Stomach (tissue), 9 donors: ENCODE measurements around the gene C10orf90. TPM values are rescaled to one million over a fixed set of nuclear protein-coding genes. Genes with fewer than 3 reads are reported as not detected.
"Not testable (repeated sequence)": the region's sequence is repeated elsewhere in the genome, so short reads cannot be mapped to it uniquely, and the experiment has no call there.

ENCODE experiments used
- DNase-seq, 2 donors: peaks; one replicate each; pipeline versions ENCODE4 v3.0.0 to v3.0.0-alpha.2; 2013 to 2019
- H3K27ac ChIP-seq, 5 donors: fragments of 200-600 bp in 4 of 5; sonication (generic) in 4 of 5; one replicate each; pipeline ENCODE4 v1.5.1; 2013 to 2019; ENCODE audit warnings: mild to moderate bottlenecking in 1 of 5, moderate library complexity in 1 of 5
- H3K27me3 ChIP-seq, 3 donors: fragments of 200-600 bp; sonication (generic); one replicate each; pipeline ENCODE4 v1.5.1; 2017 to 2019; ENCODE audit warnings: mixed run types in 1 of 3
- H3K36me3 ChIP-seq, 4 donors: fragments of 200-600 bp; sonication (generic); 1 replicate in 3 of 4; 2 replicates in 1 of 4; pipeline ENCODE4 v1.5.1; 2016 to 2019
- H3K4me1 ChIP-seq, 4 donors: fragments of 200-600 bp; sonication (generic); one replicate each; pipeline ENCODE4 v1.5.1; 2016 to 2019
- H3K4me3 ChIP-seq, 4 donors: fragments of 200-600 bp; sonication (generic) in 3 of 4; one replicate each; pipeline ENCODE4 v1.5.1; 2016 to 2019; ENCODE audit warnings: mild to moderate bottlenecking in 1 of 4
- H3K9me3 ChIP-seq, 4 donors: fragments of 200-600 bp; sonication (generic); one replicate each; pipeline ENCODE4 v1.5.1; 2016 to 2019
- EP300 ChIP-seq: sonication (generic); formaldehyde crosslinking; IDR thresholded peaks from one replicate; pipeline ENCODE4 v1.6.1; 2017; ENCODE audit warnings: antibody characterized with exemption
- POLR2A ChIP-seq, 4 donors: fragments of 450-650 bp; IDR thresholded peaks; one replicate each; pipeline ENCODE4 v1.6.1; 2016; ENCODE audit warnings: antibody characterized with exemption in 4 of 4, control low read depth in 2 of 4, mild to moderate bottlenecking in 1 of 4, moderate library complexity in 1 of 4
- POLR2AphosphoS5 ChIP-seq, 3 donors: sonication (generic); formaldehyde crosslinking; IDR thresholded peaks; one replicate each; pipeline ENCODE4 v1.6.1; 2016; ENCODE audit warnings: antibody characterized with exemption in 3 of 3
- WGBS, 5 donors: extraction: QIAGEN DNeasy Blood & Tissue Kit in 3 of 5; methylation state at CpG; one replicate each; pipeline versions ENCODE4 v1.1.5 to v1.1.7; 2013 to 2018; 5-methylcytosine and 5-hydroxymethylcytosine counted together
- intact Hi-C: fragments of 100-400 bp; cut with DNase I; formaldehyde crosslinking; loops from one replicate; pipeline ENCODE4 v1.15.1; 2023; ENCODE audit warnings: low total_unique reads
- polyA plus RNA-seq, 3 donors: library from polyadenylated mRNA; stranded (reverse); fragments of 200-250 nt; gene quantifications; one replicate each; pipeline ENCODE4 v1.2.3, GENCODE V29; 2013
- total RNA-seq, 5 donors: library from RNA; depleted of rRNA; stranded (reverse); fragments of >200 nt; gene quantifications; one replicate each; pipeline versions ENCODE4 v1.1.0 to v1.2.3, GENCODE V29; 2014 to 2016
- TF ChIP-seq, protein P1 (sequence below), 7 experiments: fragments of 450-650 bp in 4 of 7; fragments of 200-600 bp in 3 of 7; sonication (generic) in 3 of 7; IDR thresholded peaks; one replicate each; pipeline ENCODE4 v1.5.1; 2016 to 2019; ENCODE audit warnings: antibody characterized with exemption in 7 of 7, control low read depth in 2 of 7, mild to moderate bottlenecking in 1 of 7
- donor health status: healthy with polysubstance abuse.
- donor health status: Bipolar disorder and iron deficiency.
- donor health status: healthy.

The C10orf90 gene
- total and polyA plus RNA-seq, 8 donors = not detected

DNA sequence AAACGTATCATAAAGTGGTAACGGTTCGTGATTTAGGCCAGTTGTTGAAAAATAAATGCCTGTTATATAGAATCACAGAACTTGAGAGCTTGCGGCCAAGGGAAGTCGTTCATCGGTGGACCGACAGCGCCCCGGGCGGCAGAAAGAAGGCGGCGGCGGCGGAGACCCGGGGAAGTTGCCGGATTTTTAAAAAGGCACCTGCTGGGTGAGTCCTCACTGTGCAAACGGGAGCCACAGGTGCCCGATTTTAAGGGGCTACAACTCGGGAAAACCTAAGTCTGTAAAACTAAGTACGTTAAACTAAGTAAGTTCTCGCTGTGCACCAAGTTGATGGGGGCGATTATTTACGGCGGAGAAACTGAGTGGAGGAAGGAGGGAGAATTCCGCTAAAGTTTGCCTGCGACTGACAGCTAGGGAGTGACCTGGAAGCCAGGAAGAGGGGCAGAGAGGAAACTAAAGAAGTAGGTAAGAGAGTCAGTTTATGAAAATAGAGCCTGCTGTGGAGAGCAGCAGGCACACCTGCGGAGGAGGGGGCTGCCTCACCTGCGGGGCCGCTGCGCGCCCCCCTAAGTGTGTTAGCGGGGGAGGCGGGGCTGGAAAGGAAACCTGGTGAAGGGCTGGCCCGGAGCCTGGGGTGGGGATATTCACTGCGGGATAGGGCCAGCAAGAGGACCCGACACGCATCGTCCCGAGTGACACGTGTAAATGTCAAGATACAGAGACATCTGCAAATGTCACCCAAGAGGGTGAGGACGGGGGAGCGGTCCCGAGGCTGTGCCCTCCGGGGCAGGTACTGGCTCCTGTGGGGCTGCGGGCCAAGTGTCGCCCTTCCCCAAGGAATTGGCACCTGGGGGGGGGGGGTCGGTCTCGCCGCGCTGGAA lies 283.2 kb downstream of the C10orf90 start:
- intact Hi-C loops = loop anchor here (10.0 kb wide), 1 partner anchor 402 kb away; no protein-coding TSS in a partner anchor
- Histone ChIP-seq H3K9me3 (peaks cover 0 to 5% (median 0%) of the 10 kb centered on the region in 4 donors), H3K36me3 (no peaks in the 10 kb centered on the region), H3K4me1 (peaks cover 6 to 22% (median 20%) of the 10 kb centered on the region in 4 donors), H3K4me3 (peak overlapping the region; percentile 45 to 61 (median 50)), H3K27ac (peak overlapping the region in 1 of 5 donors; percentile 44), H3K27me3 (peaks cover 0 to 40% (median 31%) of the 10 kb centered on the region in 3 donors)
- no peak for TF ChIP-seq POLR2A (IDR thresholded peaks at IDR 0.05)
- TF ChIP-seq, protein P1, sequence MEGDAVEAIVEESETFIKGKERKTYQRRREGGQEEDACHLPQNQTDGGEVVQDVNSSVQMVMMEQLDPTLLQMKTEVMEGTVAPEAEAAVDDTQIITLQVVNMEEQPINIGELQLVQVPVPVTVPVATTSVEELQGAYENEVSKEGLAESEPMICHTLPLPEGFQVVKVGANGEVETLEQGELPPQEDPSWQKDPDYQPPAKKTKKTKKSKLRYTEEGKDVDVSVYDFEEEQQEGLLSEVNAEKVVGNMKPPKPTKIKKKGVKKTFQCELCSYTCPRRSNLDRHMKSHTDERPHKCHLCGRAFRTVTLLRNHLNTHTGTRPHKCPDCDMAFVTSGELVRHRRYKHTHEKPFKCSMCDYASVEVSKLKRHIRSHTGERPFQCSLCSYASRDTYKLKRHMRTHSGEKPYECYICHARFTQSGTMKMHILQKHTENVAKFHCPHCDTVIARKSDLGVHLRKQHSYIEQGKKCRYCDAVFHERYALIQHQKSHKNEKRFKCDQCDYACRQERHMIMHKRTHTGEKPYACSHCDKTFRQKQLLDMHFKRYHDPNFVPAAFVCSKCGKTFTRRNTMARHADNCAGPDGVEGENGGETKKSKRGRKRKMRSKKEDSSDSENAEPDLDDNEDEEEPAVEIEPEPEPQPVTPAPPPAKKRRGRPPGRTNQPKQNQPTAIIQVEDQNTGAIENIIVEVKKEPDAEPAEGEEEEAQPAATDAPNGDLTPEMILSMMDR (IDR thresholded peaks at IDR 0.05) = peak in 5 of 7 experiments; percentile 33 to 60 (median 50)
- WGBS, 5 donors = 2 to 5% (median 3%) methylated on average over 42 to 50 of the region's 50 CpGs
- peak; percentile 56 to 85 for DNase-seq

DNA sequence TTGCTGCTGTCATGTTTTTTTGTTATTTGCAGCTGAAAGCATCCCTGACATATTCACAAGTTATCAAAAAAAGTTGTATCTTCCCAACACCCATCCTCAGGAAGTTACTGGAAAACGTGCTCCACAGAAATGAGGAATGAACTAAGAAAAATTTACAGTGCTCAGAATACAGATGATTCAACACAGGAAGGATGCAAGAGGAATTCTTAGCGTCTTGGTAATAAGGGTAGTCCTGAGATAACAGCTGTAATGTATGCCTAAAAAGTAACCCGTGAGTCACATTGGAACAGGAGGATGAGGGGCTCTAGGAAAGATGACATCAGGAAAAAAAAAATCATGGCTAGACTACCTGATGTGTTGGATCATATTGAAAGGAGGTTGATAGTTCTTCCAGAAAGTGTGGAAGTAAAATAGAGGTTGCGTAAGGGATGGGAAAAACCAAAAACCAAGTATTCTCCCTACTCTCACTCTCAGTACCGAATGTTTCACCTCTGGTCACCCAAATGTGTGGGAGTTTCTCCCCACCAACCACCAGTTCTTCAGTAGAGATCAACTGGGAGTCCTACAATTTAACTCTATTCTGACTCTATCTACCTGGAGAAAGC lies 286.1 kb downstream of the C10orf90 start:
- H3K27ac ChIP-seq = no peak overlapping the region
- peaks cover 0 to 5% (median 0%) of the 10 kb centered on the region in 4 donors for H3K9me3 ChIP-seq
- no peaks in the 10 kb centered on the region for H3K36me3 ChIP-seq
- 81 to 86% (median 85%) methylated on average over 5 of the region's 5 CpGs for WGBS, 5 donors
- peaks cover 0 to 36% (median 31%) of the 10 kb centered on the region in 3 donors for H3K27me3 ChIP-seq
- TF ChIP-seq POLR2A (IDR thresholded peaks at IDR 0.05) = no peak
- no peak for TF ChIP-seq POLR2AphosphoS5 (IDR thresholded peaks at IDR 0.05)
- TF ChIP-seq EP300 = no peak
- TF ChIP-seq, protein P1 (IDR thresholded peaks at IDR 0.05) = no peak
- H3K4me1 ChIP-seq = peaks cover 6 to 22% (median 20%) of the 10 kb centered on the region in 4 donors
- no peak for DNase-seq
- H3K4me3 ChIP-seq = no peak overlapping the region
- intact Hi-C loops = loop anchor here (10.0 kb wide), 1 partner anchor 400 kb away; no protein-coding TSS in a partner anchor

DNA sequence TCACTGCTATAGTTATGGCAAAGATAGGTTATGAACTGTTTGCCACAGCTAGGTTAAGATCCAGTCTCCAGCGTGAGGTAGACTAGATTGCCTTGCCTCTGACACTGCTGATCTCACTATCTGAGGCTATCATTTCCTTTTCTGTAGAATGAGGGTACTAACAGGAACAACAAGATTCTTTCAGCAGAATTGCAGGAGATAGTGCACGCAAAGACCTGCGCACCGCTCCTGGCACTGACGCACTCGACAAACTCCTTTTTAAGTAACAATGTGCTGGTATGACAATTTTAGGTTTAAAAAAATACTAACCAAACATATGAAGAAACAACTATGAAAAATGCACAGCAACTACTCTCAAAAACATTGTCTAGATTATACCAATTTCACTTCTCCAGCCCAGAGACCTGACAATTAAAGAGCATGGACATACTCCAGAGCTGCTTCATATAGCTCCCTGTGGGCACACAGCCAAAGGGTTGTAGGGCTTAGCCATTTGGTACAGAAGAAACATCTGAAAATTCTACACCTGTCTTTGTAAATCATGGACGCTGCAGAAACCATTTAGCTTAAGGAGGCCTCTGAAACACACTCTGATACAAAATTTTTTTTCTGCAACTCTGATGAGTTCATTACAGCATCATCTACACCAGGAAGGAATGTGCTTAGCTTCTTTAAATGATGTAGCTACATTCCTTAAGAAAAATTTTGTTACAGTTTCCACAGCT lies 290.0 kb downstream of the C10orf90 start:
- Histone ChIP-seq H3K27ac (no peak overlapping the region), H3K4me1 (no peaks in the 10 kb centered on the region), H3K9me3 (peaks cover 0 to 5% (median 0%) of the 10 kb centered on the region in 4 donors), H3K36me3 (no peaks in the 10 kb centered on the region), H3K27me3 (peaks cover 0 to 3% (median 0%) of the 10 kb centered on the region in 3 donors), H3K4me3 (no peak overlapping the region)
- DNase-seq = no peak
- intact Hi-C loops = loop anchor here (10.0 kb wide), 1 partner anchor 396 kb away; no protein-coding TSS in a partner anchor
- WGBS, 5 donors = 79 to 91% (median 83%) methylated on average over 7 of the region's 7 CpGs
- TF ChIP-seq POLR2A (IDR thresholded peaks at IDR 0.05) (no peak), EP300 (no peak), POLR2AphosphoS5 (IDR thresholded peaks at IDR 0.05) (no peak)
- TF ChIP-seq, protein P1 (IDR thresholded peaks at IDR 0.05) = no peak

DNA sequence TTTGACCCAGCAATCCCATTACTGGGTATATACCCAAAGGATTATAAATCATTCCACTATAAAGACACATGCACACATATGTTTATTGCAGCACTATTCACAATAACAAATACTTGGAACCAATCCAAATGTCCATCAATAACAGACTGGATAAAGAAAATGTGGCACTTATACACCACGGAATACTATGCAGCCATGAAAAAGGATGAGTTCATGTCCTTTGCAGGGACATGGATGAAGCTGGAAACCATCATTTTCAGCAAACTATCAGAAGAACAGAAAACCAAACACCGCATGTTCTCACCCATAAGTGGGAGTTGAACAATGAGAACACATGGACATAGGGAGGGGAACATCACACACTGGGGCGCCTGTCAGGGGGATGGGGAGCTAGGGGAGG lies 291.3 kb downstream of the C10orf90 start:
- not testable (repeated sequence) for DNase-seq

More for the DNA sequence above, 291.3 kb downstream of the C10orf90 start:
- WGBS, 5 donors = 83 to 90% (median 88%) methylated on average over 3 of the region's 3 CpGs
- intact Hi-C loops, H3K36me3 ChIP-seq, H3K4me1 ChIP-seq, H3K27ac ChIP-seq, H3K4me3 ChIP-seq, H3K9me3 ChIP-seq, H3K27me3 ChIP-seq: not testable (repeated sequence)
